ENCODE measurements around the gene SLC26A4. TPM values are rescaled to one million over a fixed set of nuclear protein-coding genes. Genes with fewer than 3 reads are reported as not detected.

SLC26A4 gene
- polyA plus RNA-seq, 5 donors = 1.0 to 2.2 (median 1.3) TPM

- no peak for DNase-seq
These were observed 85.4 kb downstream of the SLC26A4 start for GRCh38 chr7:107746006-107746405.

GRCh38 chr7:107751113-107751512 is 90.5 kb downstream of the SLC26A4 start:
- no peak for DNase-seq

- no peak for DNase-seq
These were observed 94.0 kb downstream of the SLC26A4 start for GRCh38 chr7:107754642-107755041.

- no peak for DNase-seq
These were observed 98.0 kb downstream of the SLC26A4 start for GRCh38 chr7:107758667-107759066.

- no peak for DNase-seq
These were observed 106.8 kb downstream of the SLC26A4 start for GRCh38 chr7:107767391-107767790.

Other genes starting within 250 kb of the SLC26A4 start
- gene GPR22, start 190.8 kb upstream of the SLC26A4 start, polyA plus RNA-seq (ENCODE audit: insufficient read depth in 1 of 5, insufficient read length in 5 of 5, low replicate concordance in 1 of 5) = under 1 TPM in 4 of 5 donors, not detected in 1; 0.06 to 0.09 (median 0.07) TPM
- gene COG5, start 96.9 kb upstream of the SLC26A4 start, polyA plus RNA-seq (ENCODE audit: insufficient read depth in 1 of 5, insufficient read length in 5 of 5, low replicate concordance in 1 of 5) = 10 to 100 TPM; 24.7 to 35.3 (median 32.1) TPM
- 10 to 100 TPM; 12.5 to 20.2 (median 17.6) TPM for gene DUS4L, start 96.9 kb upstream of the SLC26A4 start, polyA plus RNA-seq (ENCODE audit: insufficient read depth in 1 of 5, insufficient read length in 5 of 5, low replicate concordance in 1 of 5)
- gene BCAP29, start 80.6 kb upstream of the SLC26A4 start, polyA plus RNA-seq (ENCODE audit: insufficient read depth in 1 of 5, insufficient read length in 5 of 5, low replicate concordance in 1 of 5) = 10 to 100 TPM; 40.0 to 64.9 (median 52.9) TPM
- gene CBLL1, start 83.3 kb downstream of the SLC26A4 start, polyA plus RNA-seq (ENCODE audit: insufficient read depth in 1 of 5, insufficient read length in 5 of 5, low replicate concordance in 1 of 5) = 10 to 100 TPM; 20.5 to 30.0 (median 28.1) TPM
- gene SLC26A3, start 142.4 kb downstream of the SLC26A4 start, polyA plus RNA-seq (ENCODE audit: insufficient read depth in 1 of 5, insufficient read length in 5 of 5, low replicate concordance in 1 of 5) = under 1 TPM in 1 of 5 donors, not detected in 4; 0.27 TPM
- 10 to 100 TPM; 65.4 to 92.7 (median 80.6) TPM for gene DLD, start 230.4 kb downstream of the SLC26A4 start, polyA plus RNA-seq (ENCODE audit: insufficient read depth in 1 of 5, insufficient read length in 5 of 5, low replicate concordance in 1 of 5)

Data from right lung (tissue), 5 donors.